NT2/D1 (cell line): Measurements from ENCODE around the gene OPCML.

Source experiments
- DNase-seq: peaks from one replicate; pipeline ENCODE4 v3.0.0-alpha.2; 2011; ENCODE audit warnings: low read depth, low spot score
- H3K27me3 ChIP-seq: 2 replicates; pipeline ENCODE4 v1.6.0; 2011; ENCODE audit warnings: mild to moderate bottlenecking; ENCODE audit not compliant: insufficient read length, insufficient read depth
- H3K36me3 ChIP-seq: 2 replicates; pipeline ENCODE4 v1.6.1; 2011; ENCODE audit warnings: mild to moderate bottlenecking, low read length, mixed read lengths; ENCODE audit not compliant: insufficient read depth, insufficient read length
- H3K4me1 ChIP-seq: 2 replicates; pipeline ENCODE4 v1.5.1; 2011; ENCODE audit not compliant: insufficient read depth, insufficient read length
- H3K4me3 ChIP-seq: 2 replicates; pipeline ENCODE4 v1.5.1; 2011; ENCODE audit warnings: low read depth; ENCODE audit not compliant: insufficient read length
- H3K9ac ChIP-seq: 2 replicates; pipeline ENCODE4 v1.6.0; 2011; ENCODE audit warnings: low read depth; ENCODE audit not compliant: insufficient read length
- H3K9me3 ChIP-seq: 2 replicates; pipeline ENCODE4 v1.5.1; 2011; ENCODE audit warnings: mild to moderate bottlenecking, low read length; ENCODE audit not compliant: insufficient read depth
- SUZ12 ChIP-seq: IDR thresholded peaks from 2 replicates; pipeline ENCODE4 v1.6.1; 2011; ENCODE audit not compliant: insufficient read length, insufficient read depth; ENCODE audit errors: extremely low read depth
- YY1 ChIP-seq: IDR thresholded peaks from 2 replicates; pipeline ENCODE4 v1.6.1; 2011; ENCODE audit not compliant: insufficient read length, insufficient read depth
- ZNF274 ChIP-seq: IDR thresholded peaks from 2 replicates; pipeline ENCODE4 v1.6.1; 2011; ENCODE audit warnings: mild to moderate bottlenecking, low read depth, low read length

The OPCML gene

DNA sequence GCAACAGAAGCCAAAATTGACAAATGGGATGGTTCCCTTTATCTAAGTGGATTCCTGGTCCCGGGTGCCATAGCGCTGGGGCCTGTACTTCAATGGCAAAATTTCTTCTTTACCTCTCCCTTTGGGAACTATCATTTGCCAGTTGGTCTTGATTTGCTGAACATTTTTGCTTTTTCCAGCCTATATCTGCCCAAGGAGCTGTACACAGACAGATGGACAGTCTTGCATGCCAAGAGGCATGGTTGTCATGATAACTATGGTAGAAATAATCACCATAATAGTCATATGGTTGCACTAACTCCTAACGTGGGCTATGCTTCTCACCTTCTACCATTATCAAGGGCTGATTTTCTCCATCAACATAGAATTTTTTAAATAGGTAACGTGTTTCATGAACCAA, 1030.9 kb downstream of the OPCML start:
- H3K9me3 ChIP-seq = no peaks in the 10 kb centered on the region
- no peaks in the 10 kb centered on the region for H3K36me3 ChIP-seq
- peaks cover 2% of the 10 kb centered on the region for H3K4me1 ChIP-seq
- H3K27me3 ChIP-seq = no peaks in the 10 kb centered on the region
- DNase-seq = no peak
- TF ChIP-seq ZNF274 = no peak
- no peak for TF ChIP-seq SUZ12
- no peak for TF ChIP-seq YY1
- H3K4me3 ChIP-seq = no peak overlapping the region
- no peak overlapping the region for H3K9ac ChIP-seq

DNA sequence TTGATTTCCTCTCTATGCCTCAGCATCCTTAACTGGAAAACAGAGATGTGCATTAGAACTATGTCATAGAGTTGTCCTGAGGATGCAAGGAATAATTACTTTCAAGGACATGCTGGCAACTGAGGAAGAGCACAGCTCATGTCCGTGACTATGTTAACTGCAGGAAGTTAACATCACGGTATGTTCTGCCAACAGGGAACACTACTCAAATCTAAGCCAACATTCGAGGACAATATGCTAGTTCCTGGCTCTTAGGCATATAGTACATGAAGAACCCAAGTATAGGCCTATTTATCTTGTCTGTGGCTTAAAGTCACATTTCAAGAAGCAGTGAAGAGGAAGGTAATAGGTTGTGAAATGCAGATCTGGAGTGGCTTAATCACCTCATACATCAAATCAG, 1032.6 kb downstream of the OPCML start:
- TF ChIP-seq ZNF274 (no peak), YY1 (no peak), SUZ12 (no peak)
- Histone ChIP-seq H3K9ac (no peak overlapping the region), H3K36me3 (no peaks in the 10 kb centered on the region), H3K27me3 (no peaks in the 10 kb centered on the region), H3K4me3 (no peak overlapping the region), H3K9me3 (no peaks in the 10 kb centered on the region), H3K4me1 (peaks cover 2% of the 10 kb centered on the region)
- DNase-seq = no peak

DNA sequence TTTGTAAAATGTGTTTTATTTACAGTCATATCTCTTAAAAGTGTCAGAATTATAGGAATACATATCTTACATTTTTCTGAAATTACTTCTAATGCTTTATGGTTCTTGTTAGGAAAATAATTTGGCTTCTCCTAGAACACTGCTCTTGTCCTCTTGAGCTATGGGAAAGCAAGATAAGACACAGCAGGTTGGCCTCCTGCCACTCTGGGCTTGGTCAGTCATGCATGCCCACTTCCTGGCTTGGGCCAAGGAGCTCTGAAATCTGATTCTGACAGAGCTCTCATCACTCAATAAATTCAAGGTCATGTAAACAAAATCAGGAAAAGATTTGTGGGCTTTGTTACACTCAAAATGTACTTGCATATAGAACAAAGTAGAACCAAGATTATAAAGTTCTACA, 1036.0 kb downstream of the OPCML start:
- H3K4me1 ChIP-seq = no peaks in the 10 kb centered on the region
- H3K4me3 ChIP-seq = no peak overlapping the region
- TF ChIP-seq SUZ12 (no peak), YY1 (no peak), ZNF274 (no peak)
- no peaks in the 10 kb centered on the region for H3K36me3 ChIP-seq
- DNase-seq = no peak
- H3K9ac ChIP-seq = no peak overlapping the region
- H3K27me3 ChIP-seq = no peaks in the 10 kb centered on the region
- H3K9me3 ChIP-seq = no peaks in the 10 kb centered on the region

DNA sequence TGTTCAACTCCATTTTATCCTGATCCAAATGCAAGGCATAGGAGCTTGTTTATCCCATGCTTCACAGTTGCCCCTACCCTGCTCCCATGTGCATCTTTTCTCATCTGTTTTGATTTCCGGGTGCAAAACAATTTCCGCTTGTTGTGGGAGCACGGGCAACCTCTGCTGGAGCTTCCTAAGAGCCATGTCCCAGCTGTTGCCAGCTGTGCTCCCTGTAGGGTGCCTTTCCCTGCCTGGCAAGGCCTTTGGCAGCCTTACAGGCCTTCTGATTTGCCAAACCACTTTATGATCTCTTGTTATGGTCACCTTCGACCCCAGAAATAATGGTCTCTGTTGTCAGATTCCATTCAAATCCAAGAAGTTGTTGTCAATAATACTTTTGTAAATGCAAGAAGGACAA, 1038.5 kb downstream of the OPCML start:
- TF ChIP-seq SUZ12 (no peak), ZNF274 (no peak), YY1 (no peak)
- Histone ChIP-seq H3K27me3 (no peaks in the 10 kb centered on the region), H3K36me3 (no peaks in the 10 kb centered on the region), H3K9ac (no peak overlapping the region), H3K4me3 (no peak overlapping the region), H3K4me1 (no peaks in the 10 kb centered on the region), H3K9me3 (no peaks in the 10 kb centered on the region)
- DNase-seq = no peak

DNA sequence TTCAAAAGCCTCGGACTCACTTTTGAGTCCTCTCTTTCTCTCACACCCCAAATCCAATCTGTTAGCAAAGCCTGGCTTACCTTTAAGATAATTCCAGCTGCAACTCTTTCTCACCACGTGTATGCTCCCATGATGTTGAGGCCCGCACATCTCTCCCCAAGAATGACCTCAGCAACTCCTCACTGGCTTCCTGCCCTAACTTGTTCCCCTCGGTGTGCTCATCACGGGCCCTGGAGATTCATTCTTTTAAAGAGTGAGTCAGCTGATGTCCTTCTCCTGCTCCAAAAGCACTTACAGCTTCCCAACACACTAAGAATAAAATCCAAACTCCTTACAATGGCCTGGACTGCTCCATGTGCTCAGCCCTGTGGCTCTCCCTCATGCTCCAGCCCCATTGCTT, 1041.3 kb downstream of the OPCML start:
- Histone ChIP-seq H3K4me1 (no peaks in the 10 kb centered on the region), H3K27me3 (no peaks in the 10 kb centered on the region), H3K4me3 (no peak overlapping the region), H3K9me3 (no peaks in the 10 kb centered on the region), H3K9ac (no peak overlapping the region), H3K36me3 (no peaks in the 10 kb centered on the region)
- TF ChIP-seq ZNF274 (no peak), YY1 (no peak), SUZ12 (no peak)
- DNase-seq = no peak

DNA sequence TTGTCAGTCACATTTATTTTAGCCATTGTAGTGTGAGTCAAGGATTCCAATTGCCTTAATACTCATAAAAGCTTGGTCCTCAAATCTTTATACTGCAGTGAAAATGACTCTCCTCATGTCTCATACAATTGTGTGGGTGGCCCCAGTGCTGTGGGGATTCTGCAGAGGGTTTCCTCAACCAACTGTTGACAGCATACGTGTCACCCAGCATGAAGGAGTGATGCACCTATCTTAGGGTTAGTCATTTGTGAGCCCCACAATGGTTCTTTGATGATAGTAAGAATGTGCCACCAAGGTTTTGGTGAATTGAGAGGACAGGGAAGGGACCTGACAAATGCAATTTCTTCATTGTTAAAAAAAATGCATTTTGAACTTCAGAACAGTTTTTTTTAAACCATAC, 1046.2 kb downstream of the OPCML start:
- Histone ChIP-seq H3K27me3 (no peaks in the 10 kb centered on the region), H3K36me3 (no peaks in the 10 kb centered on the region), H3K9me3 (no peaks in the 10 kb centered on the region), H3K9ac (no peak overlapping the region), H3K4me3 (no peak overlapping the region), H3K4me1 (no peaks in the 10 kb centered on the region)
- no peak for DNase-seq
- TF ChIP-seq SUZ12 = no peak
- TF ChIP-seq ZNF274 = no peak
- TF ChIP-seq YY1 = no peak

DNA sequence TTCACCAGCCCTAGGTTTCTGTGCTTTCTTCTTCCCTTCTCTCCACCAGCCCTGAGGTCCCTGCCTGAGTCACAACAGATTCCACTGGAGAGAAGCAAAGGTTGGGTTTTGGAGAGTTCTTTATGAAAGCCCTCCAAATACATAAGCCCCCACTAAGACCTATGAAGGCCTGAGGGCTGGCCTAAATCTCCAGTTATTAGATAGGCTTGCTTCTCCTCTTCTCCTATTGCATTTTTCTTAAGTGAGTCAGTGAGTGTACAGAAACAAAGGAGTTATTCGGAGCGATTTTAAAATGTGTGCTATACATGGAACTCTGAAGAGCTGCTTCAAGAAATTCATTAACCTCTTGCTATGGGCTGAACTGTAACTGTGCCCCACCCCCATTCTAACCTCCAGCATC, 1057.3 kb downstream of the OPCML start:
- H3K27me3 ChIP-seq = no peaks in the 10 kb centered on the region
- H3K9ac ChIP-seq = no peak overlapping the region
- DNase-seq = no peak
- no peak for TF ChIP-seq SUZ12
- H3K4me3 ChIP-seq = no peak overlapping the region
- H3K36me3 ChIP-seq = no peaks in the 10 kb centered on the region
- H3K4me1 ChIP-seq = no peaks in the 10 kb centered on the region
- H3K9me3 ChIP-seq = no peaks in the 10 kb centered on the region
